ENCODE data around the gene PWP2. TPM values are rescaled to one million over a fixed set of nuclear protein-coding genes. Genes with fewer than 3 reads are reported as not detected.
"Not testable (repeated sequence)": the region's sequence is repeated elsewhere in the genome, so short reads cannot be mapped to it uniquely, and the experiment has no call there.

The PWP2 gene
- total RNA-seq, 1 donor from 2014 or later: 8.6 TPM

DNA sequence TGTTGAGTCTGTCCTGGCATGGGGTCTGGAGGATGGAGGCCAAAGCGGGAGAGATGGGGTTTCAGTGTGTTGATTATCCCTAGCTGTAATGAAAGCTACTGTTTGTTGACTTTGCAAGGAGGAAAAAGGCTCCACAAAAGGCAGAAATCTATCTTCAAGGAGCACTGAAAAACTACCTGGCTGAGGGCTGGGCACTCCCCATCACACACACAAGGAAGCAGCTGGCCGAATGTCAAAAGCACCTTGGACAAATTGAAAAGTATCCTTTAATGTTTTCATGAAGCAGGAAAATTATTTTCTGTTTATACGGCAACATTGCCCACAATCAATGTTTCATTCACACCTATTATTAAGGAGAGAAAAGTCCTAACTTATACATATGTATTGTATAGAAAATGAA is 27.8 kb upstream of the PWP2 start:
- DNase-seq: no peak
- no peak for ATAC-seq (ENCODE audit: poor library complexity)
- intact Hi-C loops (cut with DNase I): no loop called here

- intact Hi-C loops (cut with DNase I): no loop called here
- DNase-seq: no peak
- ATAC-seq (ENCODE audit: poor library complexity): no peak
Measured at GRCh38 chr21:44079846-44080245, 27.4 kb upstream of the PWP2 start.

- intact Hi-C loops (cut with DNase I): no loop called here
- ATAC-seq (ENCODE audit: poor library complexity) (no peak), DNase-seq (no peak)
Measured at GRCh38 chr21:44082648-44083440, 24.4 kb upstream of the PWP2 start.

DNA sequence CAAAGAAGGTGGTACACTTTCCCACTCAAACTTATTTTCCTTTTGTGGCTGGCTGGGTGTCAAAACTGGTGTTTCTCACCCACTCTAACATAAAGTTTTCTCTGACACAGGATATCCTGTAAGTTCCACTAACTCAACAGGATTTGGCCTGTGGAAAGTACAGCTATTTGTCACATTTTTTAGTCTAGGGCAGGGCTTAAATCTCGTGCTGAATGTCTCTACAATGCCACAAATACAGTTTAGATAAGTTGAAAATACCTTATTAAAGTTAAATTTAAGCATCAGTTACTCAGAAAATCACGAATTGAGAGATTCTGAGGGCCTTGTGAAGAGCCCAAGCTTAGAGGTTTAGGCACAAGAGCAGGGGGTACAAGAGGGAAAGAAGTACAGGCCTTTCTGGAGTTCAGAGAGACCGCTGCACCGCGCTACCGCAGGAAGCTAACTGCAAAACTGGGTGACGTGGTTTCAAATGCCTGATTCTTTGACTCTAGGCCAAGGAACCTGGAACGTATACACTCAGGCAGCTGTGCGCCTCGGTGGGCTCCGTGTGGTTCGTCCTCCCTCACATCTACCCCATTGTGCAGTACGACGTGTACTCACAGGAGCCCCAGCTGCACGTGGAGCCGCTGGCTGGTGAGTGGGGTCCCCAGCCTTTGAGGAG is 23.4 kb upstream of the PWP2 start:
- intact Hi-C loops (cut with DNase I): no loop called here
- no peak for ATAC-seq (ENCODE audit: poor library complexity)
- DNase-seq: no peak

- no peak for DNase-seq
- no peak for ATAC-seq (ENCODE audit: poor library complexity)
- intact Hi-C loops (cut with DNase I): no loop called here
Measured at GRCh38 chr21:44084496-44085241, 22.5 kb upstream of the PWP2 start.

DNA sequence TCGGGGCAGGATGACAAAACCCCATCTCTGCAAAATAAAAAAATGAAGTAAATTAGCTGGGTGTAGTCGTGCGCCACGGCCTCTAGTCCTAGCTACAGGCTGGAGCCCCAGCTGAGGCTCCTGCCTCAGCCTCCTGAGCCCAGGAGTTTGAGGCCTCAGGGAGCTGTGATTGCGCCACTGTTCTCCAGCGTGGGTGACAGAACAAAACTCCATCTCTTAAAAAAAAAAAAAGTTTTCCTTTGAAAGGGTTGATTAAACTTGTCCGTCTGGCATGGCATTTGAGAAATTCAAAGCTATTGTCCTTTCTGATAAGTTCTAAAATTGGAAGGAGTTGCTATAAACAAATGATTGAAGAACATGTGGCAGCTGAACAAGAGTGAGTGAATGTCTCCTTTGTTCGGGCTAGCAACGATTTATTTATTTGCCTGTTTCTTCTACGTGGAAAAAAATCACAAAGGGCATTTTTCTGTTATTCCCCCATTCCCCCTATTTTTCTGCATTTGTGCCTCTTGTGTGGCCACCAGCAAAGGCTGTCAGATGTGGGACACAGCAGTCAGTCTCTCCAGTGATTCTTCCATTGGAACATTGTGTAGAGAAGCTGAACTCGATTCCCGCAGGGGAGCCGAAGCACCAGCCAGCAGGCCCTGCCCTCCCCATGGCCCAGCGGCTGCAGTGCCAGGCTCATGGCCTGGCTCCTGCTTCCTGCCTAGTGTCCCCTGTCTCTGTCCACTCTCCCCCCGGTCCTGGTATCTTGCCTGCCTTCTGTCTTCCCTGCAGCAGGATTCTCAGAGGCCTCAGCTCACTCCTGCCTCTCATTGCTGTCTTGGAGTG is 21.5 kb upstream of the PWP2 start:
- intact Hi-C loops (cut with DNase I): no loop called here
- ATAC-seq (ENCODE audit: poor library complexity) (peak; percentile 76), DNase-seq (peak; percentile 54)

DNA sequence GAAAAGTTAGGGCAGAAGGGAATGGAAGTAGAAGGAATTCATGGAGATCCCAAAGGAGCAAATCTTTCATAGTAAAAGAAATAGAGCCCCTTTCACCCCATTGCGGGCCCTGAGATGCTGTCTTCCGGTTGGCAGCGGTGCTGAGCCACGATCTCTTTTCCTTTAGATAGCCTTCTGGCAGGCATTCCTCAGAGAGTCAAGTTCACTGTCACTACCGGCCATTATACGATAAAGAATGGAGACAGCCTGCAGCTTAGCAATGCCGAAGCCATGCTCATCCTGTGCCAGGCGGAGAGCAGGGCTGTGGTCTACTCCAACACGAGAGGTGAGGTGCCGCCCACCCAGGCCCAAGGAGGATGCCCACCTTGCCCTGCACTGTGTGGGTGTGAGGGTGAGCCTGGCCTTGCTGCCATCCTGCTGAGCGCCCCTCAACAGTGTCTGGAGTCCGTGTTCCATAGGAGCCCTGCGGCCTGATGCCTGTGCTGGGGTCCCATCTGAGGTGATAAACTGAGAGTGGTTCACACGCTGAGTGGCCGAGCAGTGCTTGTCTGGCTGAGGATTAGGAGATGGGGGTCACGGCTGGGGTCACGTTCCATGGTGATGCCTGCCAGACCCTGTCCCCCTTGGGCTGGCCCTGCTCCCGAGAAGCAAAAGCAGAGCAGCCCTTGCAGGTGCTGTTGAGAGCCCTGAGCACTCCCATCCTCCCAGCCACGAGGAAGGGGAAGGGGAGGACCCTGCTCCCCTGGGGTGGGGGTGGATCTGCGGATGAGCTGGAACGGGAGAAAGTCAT is 20.4 kb upstream of the PWP2 start:
- intact Hi-C loops (cut with DNase I): no loop called here
- ATAC-seq (ENCODE audit: poor library complexity) (peak; percentile 8), DNase-seq (no peak)

DNA sequence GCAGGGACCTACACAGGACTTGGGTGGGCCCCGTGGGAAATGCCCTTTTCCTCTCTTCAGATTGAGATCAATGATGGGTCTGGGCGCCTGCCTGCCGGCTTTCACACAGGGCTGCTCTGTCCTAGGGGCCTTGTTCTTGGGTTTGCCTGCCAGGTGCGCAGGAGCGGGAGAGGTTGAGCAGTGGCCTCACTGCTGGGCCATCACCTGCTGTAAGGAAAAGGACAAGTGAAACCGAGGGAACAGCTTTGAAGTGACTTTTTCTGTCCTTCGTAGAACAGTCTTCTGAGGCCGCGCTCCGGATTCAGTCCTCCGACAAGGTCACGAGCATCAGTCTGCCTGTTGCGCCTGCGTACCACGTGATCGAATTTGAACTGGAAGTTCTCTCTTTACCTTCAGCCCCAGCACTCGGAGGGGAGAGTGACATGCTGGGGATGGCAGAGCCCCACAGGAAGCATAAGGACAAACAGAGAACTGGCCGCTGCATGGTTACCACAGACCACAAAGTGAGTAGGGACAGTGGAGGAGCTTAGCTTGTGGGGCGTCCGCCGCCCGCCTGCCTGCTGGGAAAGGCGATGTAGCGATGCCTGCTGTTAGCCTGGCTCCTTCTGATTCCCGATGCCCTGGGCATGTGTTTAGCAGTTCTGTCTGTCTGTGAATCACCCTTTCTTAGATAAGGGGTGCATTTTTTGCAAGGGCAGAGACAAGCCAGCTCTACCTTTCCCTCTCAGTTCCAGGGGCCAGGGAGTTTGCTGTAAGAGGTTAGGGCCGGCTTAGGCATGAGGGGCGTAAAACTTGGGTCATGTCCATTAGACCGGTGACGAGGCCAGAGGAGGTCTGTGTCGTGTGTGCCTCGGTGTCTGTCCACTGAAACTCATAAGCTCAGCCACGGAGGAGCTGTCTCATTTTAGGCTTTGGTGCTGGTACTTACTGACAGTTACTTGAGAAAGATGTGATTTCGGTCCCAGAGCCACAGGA is 19.5 kb upstream of the PWP2 start:
- DNase-seq (peak; percentile 52), ATAC-seq (ENCODE audit: poor library complexity) (peak; percentile 3)
- intact Hi-C loops (cut with DNase I): no loop called here

GRCh38 chr21:44088401-44088780 is 18.8 kb upstream of the PWP2 start:
- intact Hi-C loops (cut with DNase I): no loop called here
- DNase-seq (no peak), ATAC-seq (ENCODE audit: poor library complexity) (no peak)

GRCh38 chr21:44089001-44089911 is 17.9 kb upstream of the PWP2 start:
- ATAC-seq (ENCODE audit: poor library complexity) (no peak), DNase-seq (no peak)
- intact Hi-C loops (cut with DNase I): no loop called here

DNA sequence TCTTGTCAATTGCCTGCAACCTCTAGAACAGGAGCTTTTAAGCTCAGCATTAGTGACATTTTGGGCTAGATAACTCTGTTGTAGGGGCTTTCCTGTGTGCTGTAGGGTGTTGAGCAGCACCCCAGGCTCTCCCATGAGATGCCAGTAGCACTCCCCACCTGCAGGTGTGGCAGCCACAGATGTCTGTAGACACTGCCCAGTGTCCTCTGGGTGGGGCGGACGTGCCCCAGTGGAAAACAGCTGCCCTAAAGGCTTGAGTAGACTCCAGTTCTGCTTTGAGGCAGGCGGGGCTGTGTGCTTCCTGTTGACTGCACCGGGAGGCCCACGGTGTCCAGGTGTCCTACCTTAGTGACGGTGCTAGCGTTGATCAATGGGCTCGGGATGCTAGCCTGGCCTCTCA is 16.9 kb upstream of the PWP2 start:
- no peak for DNase-seq
- intact Hi-C loops (cut with DNase I): loop anchor here (10.0 kb wide), 1 partner anchor 66 kb away; no protein-coding TSS in a partner anchor
- no peak for ATAC-seq (ENCODE audit: poor library complexity)

- no peak for ATAC-seq (ENCODE audit: poor library complexity)
- intact Hi-C loops (cut with DNase I): loop anchor here (10.0 kb wide), 1 partner anchor 67 kb away; no protein-coding TSS in a partner anchor
- DNase-seq: no peak
Measured at GRCh38 chr21:44092211-44092610, 15.0 kb upstream of the PWP2 start.

DNA sequence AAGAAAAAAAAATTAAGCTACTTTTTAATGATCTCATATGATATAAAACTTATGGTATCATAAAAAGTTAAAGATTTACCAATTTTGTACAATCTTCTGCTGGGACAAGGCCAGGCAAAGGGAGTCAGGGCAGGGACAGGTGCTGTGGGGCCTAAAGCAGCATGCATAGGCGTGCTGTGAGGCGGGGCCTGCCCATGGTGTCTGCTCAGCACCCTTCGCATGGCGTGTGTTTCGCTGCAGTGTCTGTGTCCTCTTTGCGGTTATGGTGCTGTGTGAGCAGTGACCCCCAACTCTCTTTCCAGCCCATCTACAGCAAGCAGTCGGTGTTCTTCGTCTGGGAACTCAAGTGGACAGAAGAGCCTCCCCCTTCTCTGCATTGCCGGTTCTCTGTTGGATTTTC is 13.4 kb upstream of the PWP2 start:
- DNase-seq (no peak), ATAC-seq (ENCODE audit: poor library complexity) (no peak)
- intact Hi-C loops (cut with DNase I): loop anchor here (10.0 kb wide), 1 partner anchor 69 kb away; no protein-coding TSS in a partner anchor

DNA sequence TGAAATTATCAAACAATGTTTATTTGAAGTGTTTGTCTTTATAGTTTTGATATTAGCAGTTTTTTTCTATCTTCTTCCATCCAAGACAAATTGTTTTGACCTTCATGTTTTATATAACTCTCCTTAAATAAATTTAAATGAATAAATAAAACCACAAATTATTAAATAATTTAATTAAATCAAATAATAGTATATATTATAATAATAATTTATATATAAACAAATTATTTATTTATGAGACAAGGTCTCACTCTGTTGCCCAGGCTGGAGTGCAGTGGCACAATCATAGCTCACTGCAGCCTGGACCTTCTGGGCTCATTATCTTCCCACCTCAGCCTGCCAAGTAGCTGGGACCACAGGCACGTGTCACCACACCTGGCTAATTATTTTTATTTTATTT is 12.4 kb upstream of the PWP2 start:
- no peak for ATAC-seq (ENCODE audit: poor library complexity)
- no peak for DNase-seq
- intact Hi-C loops (cut with DNase I): loop anchor here (10.0 kb wide), 1 partner anchor 70 kb away; no protein-coding TSS in a partner anchor

DNA sequence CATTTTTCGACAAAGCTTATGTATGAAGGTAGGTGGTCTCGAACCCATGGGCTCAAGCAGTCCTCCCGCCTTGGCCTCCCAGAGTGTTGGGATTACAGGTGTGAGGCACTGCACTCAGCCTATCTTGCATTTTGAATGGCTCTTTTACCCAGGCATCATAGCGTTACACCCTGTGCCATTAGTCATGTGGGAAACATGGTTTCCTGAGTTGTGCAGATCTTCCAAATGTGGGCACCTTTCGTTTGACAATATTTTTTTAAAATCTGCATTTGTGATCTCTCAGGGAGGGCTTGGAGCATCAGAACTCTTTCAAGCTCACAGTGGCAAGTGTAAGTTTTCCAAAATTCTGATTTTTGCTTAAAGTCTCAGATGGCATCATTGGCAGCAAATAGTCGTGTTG is 8.7 kb upstream of the PWP2 start:
- DNase-seq; ATAC-seq (ENCODE audit: poor library complexity): not testable (repeated sequence)
- intact Hi-C loops (cut with DNase I): loop anchor here (10.0 kb wide), 1 partner anchor 74 kb away; no protein-coding TSS in a partner anchor

DNA sequence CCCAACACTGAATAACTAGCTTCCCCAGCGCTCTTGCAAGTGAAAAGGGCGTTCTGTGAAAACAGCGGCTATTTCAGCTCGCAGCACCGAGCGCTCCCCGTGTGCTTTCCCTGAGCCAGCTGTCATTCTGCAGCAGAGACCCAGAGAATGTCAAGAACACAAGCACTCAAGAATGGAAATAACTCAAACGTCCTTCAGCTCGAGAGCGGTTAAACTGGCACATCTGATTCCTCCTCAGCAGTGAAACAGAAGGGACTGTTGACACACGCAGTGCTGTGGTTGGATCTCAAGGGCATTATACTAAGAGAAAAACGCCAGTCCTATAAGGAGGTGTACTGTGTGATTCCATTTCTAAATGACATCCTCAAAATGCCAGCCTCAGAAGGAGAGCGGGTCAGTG is 8.2 kb upstream of the PWP2 start:
- peak; percentile 79 for ATAC-seq (ENCODE audit: poor library complexity)
- intact Hi-C loops (cut with DNase I): loop anchor here (10.0 kb wide), 1 partner anchor 74 kb away; no protein-coding TSS in a partner anchor
- DNase-seq: not testable (repeated sequence)
